ENCODE data around the gene CBX3.

Gene CBX3

DNA sequence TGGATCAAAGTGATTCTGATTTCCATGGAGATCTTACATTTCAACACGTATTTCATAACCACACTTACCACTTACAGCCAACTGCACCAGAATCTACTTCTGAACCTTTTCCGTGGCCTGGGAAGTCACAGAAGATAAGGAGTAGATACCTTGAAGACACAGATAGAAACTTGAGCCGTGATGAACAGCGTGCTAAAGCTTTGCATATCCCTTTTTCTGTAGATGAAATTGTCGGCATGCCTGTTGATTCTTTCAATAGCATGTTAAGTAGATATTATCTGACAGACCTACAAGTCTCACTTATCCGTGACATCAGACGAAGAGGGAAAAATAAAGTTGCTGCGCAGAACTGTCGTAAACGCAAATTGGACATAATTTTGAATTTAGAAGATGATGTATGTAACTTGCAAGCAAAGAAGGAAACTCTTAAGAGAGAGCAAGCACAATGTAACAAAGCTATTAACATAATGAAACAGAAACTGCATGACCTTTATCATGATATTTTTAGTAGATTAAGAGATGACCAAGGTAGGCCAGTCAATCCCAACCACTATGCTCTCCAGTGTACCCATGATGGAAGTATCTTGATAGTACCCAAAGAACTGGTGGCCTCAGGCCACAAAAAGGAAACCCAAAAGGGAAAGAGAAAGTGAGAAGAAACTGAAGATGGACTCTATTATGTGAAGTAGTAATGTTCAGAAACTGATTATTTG is 16.3 kb upstream of the CBX3 start:
- H3K9ac ChIP-seq (ENCODE audit: low read length), result no peak overlapping the region
- no peak overlapping the region for H3K4me3 ChIP-seq (ENCODE audit: low read depth, low read length, poor library complexity, severe bottlenecking)
- H3K4me1 ChIP-seq (ENCODE audit: insufficient read depth, low read length, severe bottlenecking), result peaks cover 24% of the 10 kb centered on the region
- H3K27ac ChIP-seq (ENCODE audit: low read depth, low read length, poor library complexity, severe bottlenecking), result peak overlapping the region; percentile 59
- H3K36me3 ChIP-seq (ENCODE audit: insufficient read depth, low read length), result peaks cover 53% of the 10 kb centered on the region
- no peak for TF ChIP-seq CTCF (IDR thresholded peaks at IDR 0.05; ENCODE audit: low read length)
- no peak for TF ChIP-seq EZH2 (IDR thresholded peaks at IDR 0.05; ENCODE audit: borderline replicate concordance, low read length)
- H3K27me3 ChIP-seq (ENCODE audit: insufficient read depth, low read length), result no peaks in the 10 kb centered on the region
- H3K4me2 ChIP-seq (ENCODE audit: low read length), result no peak overlapping the region
- H2AFZ ChIP-seq (ENCODE audit: low read length), result no peak overlapping the region
- H3K9me2 ChIP-seq (ENCODE audit: low read depth, low read length), result no peaks in the 10 kb centered on the region
- H4K20me1 ChIP-seq (ENCODE audit: insufficient read depth, low read length), result no peaks in the 10 kb centered on the region
- peaks cover 68% of the 10 kb centered on the region for H3F3A ChIP-seq (ENCODE audit: insufficient read depth, low read length)
- H3K9me3 ChIP-seq (ENCODE audit: low read length), result no peaks in the 10 kb centered on the region
- no peaks in the 10 kb centered on the region for H3K79me2 ChIP-seq (ENCODE audit: insufficient read depth, low read length)

DNA sequence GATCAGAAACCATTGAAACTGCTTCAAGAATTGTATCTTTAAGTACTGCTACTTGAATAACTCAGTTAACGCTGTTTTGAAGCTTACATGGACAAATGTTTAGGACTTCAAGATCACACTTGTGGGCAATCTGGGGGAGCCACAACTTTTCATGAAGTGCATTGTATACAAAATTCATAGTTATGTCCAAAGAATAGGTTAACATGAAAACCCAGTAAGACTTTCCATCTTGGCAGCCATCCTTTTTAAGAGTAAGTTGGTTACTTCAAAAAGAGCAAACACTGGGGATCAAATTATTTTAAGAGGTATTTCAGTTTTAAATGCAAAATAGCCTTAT is 15.7 kb upstream of the CBX3 start:
- Histone ChIP-seq H3K4me3 (ENCODE audit: low read depth, low read length, poor library complexity, severe bottlenecking) (no peak overlapping the region), H3K9me2 (ENCODE audit: low read depth, low read length) (no peaks in the 10 kb centered on the region), H3F3A (ENCODE audit: insufficient read depth, low read length) (peaks cover 70% of the 10 kb centered on the region), H3K9me3 (ENCODE audit: low read length) (no peaks in the 10 kb centered on the region), H3K27ac (ENCODE audit: low read depth, low read length, poor library complexity, severe bottlenecking) (peak overlapping the region; percentile 59), H3K9ac (ENCODE audit: low read length) (no peak overlapping the region), H4K20me1 (ENCODE audit: insufficient read depth, low read length) (no peaks in the 10 kb centered on the region), H3K4me1 (ENCODE audit: insufficient read depth, low read length, severe bottlenecking) (peaks cover 29% of the 10 kb centered on the region), H3K36me3 (ENCODE audit: insufficient read depth, low read length) (peaks cover 54% of the 10 kb centered on the region), H3K4me2 (ENCODE audit: low read length) (no peak overlapping the region), H2AFZ (ENCODE audit: low read length) (no peak overlapping the region), H3K27me3 (ENCODE audit: insufficient read depth, low read length) (no peaks in the 10 kb centered on the region), H3K79me2 (ENCODE audit: insufficient read depth, low read length) (no peaks in the 10 kb centered on the region)
- no peak for TF ChIP-seq CTCF (IDR thresholded peaks at IDR 0.05; ENCODE audit: low read length)
- TF ChIP-seq EZH2 (IDR thresholded peaks at IDR 0.05; ENCODE audit: borderline replicate concordance, low read length), result no peak

- Histone ChIP-seq H3K27me3 (ENCODE audit: insufficient read depth, low read length) (no peaks in the 10 kb centered on the region), H4K20me1 (ENCODE audit: insufficient read depth, low read length) (no peaks in the 10 kb centered on the region; the same call in 1 of the 2 replicates), H3F3A (ENCODE audit: insufficient read depth, low read length) (peaks cover 78% of the 10 kb centered on the region), H3K4me3 (ENCODE audit: low read depth, low read length, poor library complexity, severe bottlenecking) (no peak overlapping the region), H3K4me2 (ENCODE audit: low read length) (no peak overlapping the region), H3K9ac (ENCODE audit: low read length) (no peak overlapping the region), H2AFZ (ENCODE audit: low read length) (no peak overlapping the region), H3K9me2 (ENCODE audit: low read depth, low read length) (no peaks in the 10 kb centered on the region), H3K79me2 (ENCODE audit: insufficient read depth, low read length) (no peaks in the 10 kb centered on the region; the same call in 1 of the 2 replicates), H3K36me3 (ENCODE audit: insufficient read depth, low read length) (peaks cover 62% of the 10 kb centered on the region), H3K9me3 (ENCODE audit: low read length) (no peaks in the 10 kb centered on the region), H3K27ac (ENCODE audit: low read depth, low read length, poor library complexity, severe bottlenecking) (peak overlapping the region; percentile 65), H3K4me1 (ENCODE audit: insufficient read depth, low read length, severe bottlenecking) (peaks cover 32% of the 10 kb centered on the region)
- no peak for TF ChIP-seq EZH2 (IDR thresholded peaks at IDR 0.05; ENCODE audit: borderline replicate concordance, low read length)
- no peak for TF ChIP-seq CTCF (IDR thresholded peaks at IDR 0.05; ENCODE audit: low read length)
These were observed 14.9 kb upstream of the CBX3 start for GRCh38 chr7:26186364-26187311.
